Measurements from ENCODE around the gene TMEM129. TPM values are rescaled to one million over a fixed set of nuclear protein-coding genes. Genes with fewer than 3 reads are reported as not detected.

Gene TMEM129
- total RNA-seq, 1 donor from 2014 or later: 12.8 TPM

GRCh38 chr4:1744552-1744951 lies 23.4 kb upstream of the TMEM129 start:
- DNase-seq: no peak

DNA sequence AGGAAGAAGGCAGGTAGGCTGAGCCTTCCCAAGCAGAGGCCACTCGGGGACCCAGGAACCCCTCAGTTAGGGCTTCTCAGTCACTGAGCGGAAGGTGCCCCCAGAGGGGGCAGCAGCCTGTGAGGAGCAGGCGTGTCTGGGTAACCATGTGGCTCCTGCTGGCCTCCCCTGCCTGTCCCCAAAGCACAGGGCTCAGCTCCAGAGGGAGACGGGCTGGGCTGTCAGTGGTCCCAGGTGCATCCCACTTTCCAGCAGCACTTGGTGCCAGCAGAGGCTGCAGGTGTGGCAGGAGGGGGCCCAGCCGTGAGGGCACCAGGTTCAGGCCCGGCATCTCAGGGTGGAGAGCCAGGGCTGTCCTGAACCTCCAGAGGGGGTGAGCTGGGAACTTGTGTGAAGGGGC lies 22.9 kb upstream of the TMEM129 start:
- no peak for DNase-seq

DNA sequence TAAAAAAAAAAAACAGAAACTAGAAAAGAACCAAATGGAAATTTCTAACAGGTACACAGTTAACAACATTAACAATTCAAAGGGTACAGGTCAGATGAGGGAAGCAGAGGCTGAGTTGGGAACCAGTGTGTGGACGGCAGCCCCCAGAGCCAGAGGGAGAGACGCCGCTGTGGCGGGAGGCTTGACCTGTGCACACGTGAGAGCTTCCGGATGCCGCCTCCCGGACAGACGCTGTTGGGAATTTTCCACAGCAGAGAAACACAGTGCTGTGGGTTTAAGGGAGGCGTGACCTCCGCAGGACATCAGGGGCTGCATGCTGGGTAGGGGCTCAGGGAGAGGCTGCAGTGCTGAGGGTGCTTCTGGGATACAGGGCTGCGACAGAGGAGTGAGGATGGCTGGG lies 22.4 kb upstream of the TMEM129 start:
- no peak for DNase-seq

- DNase-seq: no peak
Observed at GRCh38 chr4:1741208-1741607, 20.1 kb upstream of the TMEM129 start.

- DNase-seq: no peak
Observed at GRCh38 chr4:1740021-1740545, 19.0 kb upstream of the TMEM129 start.

DNA sequence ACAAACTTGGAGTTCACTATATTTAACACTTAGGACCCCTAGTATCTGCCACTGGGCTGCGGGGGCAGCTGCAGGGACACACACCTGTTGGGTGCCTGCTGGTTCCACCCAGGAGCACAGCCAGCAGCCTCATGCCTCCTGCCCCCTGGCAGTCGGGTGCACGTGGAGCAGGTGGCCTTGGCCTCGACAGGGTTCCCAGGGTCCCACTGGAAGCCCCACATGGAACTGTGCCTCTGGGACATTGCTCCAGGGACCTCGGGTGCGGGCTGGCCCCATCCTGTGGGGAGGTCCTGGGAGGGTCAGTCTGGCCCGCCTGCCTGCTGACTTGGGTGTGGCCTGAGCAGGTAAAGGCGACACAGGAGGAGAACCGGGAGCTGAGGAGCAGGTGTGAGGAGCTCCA lies 18.2 kb upstream of the TMEM129 start:
- DNase-seq: no peak

GRCh38 chr4:1738410-1738809 lies 17.3 kb upstream of the TMEM129 start:
- no peak for DNase-seq

DNA sequence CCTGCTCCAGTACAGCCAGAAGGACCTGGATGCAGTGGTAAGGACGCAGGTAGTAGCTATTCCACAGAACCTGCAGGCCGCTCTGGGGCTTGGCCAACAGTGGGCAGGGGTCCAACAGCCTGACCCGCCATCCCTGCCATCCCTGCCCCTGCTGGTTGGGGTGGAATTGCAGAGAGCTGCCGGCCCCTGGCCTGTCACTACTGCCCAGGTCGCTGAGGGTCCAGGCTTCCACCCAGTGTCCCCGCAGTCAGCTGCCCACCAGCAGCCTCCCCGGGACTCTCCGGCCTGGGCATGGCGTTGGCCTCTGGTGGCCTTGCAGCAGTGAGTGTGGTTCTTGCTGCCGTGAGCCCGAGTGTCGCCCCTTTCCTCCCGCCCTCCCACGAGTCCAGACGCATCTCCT lies 16.5 kb upstream of the TMEM129 start:
- DNase-seq: no peak

DNA sequence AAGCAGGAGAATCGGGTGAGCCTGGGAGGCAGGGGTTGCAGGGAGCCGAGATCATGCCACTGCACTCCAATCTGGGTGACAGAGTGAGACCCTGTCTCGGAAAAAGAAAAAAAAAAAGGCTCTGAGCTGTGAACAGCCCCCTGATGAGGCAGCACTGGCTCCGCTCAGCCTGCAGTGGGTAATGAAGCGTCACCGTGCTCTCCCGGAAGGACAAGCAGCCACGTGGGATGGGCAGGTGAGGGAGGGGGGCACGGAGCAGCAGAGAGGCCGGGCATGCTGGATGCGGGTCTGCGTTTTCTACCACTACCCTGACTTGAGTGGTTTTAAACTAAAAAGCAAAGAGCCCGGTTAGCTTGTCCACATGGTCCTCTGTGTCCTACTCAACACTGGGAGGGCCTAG lies 15.7 kb upstream of the TMEM129 start:
- no peak for DNase-seq

DNA sequence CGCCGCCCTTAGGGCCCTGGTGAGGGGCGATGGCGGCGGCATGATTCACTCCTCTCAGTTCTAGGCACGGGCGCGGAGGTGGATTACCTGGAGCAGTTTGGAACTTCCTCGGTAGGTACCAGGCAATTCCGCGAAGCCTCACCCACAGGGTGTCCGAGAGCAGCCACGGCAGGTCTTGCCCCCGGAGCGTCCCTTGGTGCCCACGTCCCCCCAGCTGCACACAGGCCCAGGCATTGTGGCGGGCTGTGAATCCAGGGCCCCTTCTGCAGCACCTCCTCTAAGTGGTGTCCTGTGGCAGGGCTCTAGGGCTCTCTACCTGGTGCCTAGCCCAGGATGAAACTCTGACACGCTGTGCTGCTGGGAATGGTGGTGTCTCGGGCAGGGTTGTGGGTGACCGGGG lies 14.1 kb upstream of the TMEM129 start:
- DNase-seq: no peak

- DNase-seq: no peak
Observed at GRCh38 chr4:1732911-1733310, 11.8 kb upstream of the TMEM129 start.

DNA sequence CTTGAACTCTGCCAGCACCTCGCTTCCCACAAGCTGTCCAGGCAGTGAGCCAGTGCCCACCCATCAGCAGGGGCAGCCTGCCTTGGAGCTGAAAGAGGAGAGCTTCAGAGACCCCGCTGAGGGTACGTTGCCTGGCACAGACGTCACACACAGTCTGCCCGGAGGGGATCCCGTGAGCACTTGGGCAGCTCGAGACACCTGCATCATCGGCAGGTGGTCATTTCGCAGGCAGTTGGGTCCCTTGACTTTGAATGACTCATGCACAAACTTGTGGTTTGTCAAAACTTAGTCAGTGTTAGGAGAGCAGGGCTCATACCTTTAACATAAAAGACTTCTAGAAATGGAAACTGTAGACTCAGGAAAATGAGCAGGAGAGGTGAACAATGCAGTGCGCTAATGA lies 10.1 kb upstream of the TMEM129 start:
- DNase-seq: no peak

DNA sequence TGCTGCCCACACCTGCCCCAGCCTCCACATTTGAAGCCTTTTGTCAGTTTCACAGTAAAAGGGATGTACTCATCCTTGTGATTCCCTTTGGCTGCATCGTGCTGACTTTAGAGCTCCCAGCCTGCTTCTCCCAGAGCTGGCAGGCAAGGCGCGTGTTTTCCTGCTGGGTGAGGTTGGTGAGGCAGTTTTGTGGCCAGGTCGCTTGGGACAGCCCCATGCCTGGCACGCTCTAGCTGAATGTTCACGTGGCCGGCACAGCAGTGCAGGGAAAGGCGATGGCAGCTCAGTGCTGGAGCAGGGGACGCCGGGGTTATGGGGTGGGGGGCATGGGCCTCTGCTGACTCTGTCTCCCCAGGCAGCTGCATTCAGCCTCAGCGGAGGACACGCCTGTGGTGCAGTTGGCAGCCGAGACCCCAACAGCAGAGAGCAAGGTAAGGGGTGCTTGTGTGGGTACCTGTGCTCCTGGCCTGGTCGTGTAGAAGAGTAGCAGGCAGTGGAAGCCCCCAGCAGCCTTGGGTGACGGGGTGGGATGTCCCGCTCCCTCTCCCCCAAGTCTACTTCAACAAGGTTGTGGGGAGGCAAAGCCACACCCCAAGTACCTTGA lies 9.5 kb upstream of the TMEM129 start:
- DNase-seq: no peak

- DNase-seq: no peak
Observed at GRCh38 chr4:1728061-1728980, 7.2 kb upstream of the TMEM129 start.

DNA sequence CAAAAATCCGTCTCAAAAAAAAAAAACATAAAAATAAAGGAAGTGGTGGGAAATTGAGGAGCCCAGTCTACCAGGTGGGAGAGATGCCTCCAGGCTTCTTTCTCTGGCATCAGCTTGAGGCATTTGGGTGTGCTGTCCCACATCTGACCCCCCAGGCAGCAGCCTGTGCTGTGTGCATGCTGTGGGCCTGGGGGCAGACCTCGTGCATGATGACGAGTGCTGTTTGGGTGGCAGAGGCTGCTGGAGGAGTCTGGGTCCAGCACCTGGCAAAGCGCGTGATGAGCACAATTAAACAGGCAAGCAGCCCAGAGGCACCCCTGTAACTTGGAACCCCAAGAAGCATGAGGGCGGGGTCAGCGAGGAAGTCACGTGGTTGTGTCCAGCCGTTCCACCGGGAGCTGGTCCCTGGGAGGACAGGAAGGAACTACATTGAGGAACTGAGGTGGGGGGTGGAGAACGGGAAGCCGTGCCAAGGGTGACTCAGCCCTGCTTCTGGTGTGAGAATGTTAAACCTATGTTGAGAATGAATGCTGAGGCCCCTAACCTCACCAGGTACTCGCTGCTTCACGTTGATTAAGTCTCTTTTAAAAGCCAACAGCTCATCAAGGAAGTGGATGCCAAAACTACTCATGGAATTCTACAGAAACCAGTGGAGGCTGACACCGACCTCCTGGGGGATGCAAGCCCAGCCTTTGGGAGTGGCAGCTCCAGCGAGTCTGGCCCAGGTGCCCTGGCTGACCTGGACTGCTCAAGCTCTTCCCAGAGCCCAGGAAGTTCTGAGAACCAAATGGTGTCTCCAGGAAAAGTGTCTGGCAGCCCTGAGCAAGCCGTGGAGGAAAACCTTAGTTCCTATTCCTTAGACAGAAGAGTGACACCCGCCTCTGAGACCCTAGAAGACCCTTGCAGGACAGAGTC lies 6.3 kb upstream of the TMEM129 start:
- no peak for DNase-seq

GRCh38 chr4:1726146-1726934 lies 5.2 kb upstream of the TMEM129 start:
- peak; percentile 77 for DNase-seq

- no peak for DNase-seq
Observed at GRCh38 chr4:1725521-1725920, 4.4 kb upstream of the TMEM129 start.

DNA sequence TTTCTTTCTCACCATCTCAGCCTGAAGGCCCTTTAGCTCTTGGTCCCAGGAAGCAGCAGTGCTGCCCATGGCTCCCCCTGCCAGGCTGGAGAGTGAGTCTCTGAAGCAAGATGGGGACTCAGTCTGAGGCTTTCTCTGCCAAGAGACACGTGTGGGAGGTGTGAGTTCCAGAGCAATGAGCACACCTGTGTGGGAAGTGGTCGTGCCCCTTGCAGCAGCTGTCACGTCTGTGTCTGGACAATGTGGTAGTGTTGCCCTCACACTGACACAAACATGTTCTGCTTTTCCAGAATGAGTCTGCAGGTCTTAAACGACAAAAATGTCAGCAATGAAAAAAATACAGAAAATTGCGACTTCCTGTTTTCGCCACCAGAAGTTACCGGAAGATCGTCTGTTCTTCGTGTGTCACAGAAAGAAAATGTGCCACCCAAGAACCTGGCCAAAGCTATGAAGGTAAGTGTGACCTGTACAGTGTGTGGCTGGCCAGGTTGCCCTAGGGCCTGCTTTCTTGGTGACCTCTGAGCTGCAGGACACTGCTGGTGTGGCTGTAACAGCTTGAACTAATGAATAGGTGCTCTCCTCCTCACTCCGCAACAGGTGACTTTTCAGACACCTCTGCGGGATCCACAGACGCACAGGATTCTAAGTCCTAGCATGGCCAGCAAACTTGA lies 2.1 kb upstream of the TMEM129 start:
- DNase-seq: no peak

DNA sequence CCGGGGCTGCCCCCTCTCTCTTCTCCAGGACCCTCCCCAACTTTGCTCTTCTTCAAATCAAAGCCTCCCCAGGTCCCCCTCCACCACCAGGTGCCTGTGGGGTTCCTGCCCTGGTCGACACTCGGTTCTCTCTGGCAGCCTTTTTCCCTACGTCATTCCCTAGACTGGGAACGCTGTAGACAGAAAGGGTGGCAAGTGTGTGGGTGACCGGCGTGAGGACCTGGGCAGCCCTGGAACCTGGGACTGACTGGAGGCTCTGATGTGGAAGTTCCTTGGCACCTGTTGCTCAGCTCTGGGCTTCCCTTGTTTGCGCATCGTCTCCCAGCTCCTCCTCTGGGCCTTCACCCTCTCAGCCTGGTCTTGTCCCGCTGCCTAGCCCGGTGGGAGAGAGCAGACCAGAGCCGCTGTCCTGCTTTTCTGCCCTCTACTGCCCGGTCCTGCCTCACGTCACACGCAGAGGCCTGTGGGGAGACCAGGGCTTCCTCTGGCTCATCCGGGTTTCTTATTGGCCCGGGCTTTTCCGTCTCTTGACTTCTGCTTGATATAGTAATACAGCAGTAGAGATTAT lies 1.5 kb upstream of the TMEM129 start:
- DNase-seq: no peak

DNA sequence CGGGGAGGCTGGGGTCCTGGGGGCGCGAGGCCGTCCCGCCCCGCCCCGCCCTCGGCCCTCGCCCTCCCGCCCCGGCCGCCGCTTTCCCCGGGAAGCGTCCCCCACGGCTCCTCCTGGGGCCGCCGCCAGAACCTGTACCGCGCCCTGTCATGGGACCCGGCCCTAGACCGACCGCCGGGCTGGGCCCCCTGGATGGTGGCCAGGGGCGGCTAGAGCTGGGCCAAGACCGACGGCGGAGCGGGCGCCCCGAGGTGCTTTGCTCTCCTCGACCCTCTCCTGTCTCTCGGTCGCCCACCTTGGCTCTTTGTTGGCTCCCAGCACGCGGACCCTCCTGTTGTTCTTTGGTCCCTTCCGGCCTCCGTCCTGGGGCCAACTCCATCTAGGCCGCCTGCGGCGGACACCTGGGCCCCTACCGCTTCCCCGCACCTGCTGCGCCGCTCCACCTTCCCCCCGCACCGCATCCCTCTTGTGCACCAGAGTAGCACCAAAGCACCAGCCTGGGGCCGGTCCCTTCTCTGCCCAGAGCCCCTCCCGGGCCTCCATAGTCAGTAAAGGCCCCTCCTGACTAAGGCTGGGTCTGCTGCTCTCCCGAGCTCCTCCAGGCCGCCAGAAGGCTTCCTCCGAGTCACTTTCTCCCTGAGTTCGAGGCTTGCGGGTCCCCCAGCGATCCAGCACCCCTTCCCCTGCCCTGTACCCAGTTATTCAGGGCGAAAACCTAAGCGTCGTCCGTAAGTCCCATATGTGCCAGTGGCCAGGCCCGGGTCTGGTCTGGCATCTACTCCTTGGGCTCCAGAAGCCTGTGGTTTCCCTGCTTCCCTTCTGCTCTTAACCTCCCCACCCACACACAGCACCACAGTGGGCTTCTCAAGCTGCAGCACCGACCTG lies 785 bp upstream of the TMEM129 start:
- no peak for DNase-seq

All from occipital lobe (tissue), 2 donors.